ENCODE measurements around the gene PTP4A1.

DNA sequence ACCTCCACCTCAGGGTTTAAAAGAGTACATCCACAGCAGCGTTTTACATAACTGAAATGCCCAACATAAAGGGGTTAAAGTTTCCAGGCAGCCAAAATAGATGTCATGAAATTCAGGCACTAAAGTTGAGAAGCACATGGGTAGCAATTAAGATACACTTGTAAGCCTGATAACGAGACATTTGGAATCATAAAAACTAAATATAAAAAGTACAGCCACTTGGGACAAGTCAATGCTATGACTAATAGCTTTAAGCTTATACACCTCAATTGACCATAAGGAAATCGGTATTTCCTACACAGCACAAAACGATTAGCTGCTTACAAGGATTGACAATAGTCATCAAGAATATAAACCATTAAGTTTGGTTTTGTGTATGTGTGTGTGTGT, 11.8 kb downstream of the PTP4A1 start:
- TF ChIP-seq GATA3 (IDR thresholded peaks at IDR 0.05; ENCODE audit: low read depth, low read length) (no peak), GATA2 (IDR thresholded peaks at IDR 0.05; ENCODE audit: low read depth, low read length) (no peak)

All from SH-SY5Y (cell line).